HG03575 (cell line): Measurements from ENCODE around the gene STK24.

ENCODE experiments used
- ATAC-seq: cut with Tn5 transposase; IDR thresholded peaks from one replicate; pipeline ENCODE4 v1.9.1; 2021; ENCODE audit not compliant: unreplicated experiment, insufficient number of reproducible peaks, low FRiP score; ENCODE audit errors: extremely low read depth

Gene STK24

DNA sequence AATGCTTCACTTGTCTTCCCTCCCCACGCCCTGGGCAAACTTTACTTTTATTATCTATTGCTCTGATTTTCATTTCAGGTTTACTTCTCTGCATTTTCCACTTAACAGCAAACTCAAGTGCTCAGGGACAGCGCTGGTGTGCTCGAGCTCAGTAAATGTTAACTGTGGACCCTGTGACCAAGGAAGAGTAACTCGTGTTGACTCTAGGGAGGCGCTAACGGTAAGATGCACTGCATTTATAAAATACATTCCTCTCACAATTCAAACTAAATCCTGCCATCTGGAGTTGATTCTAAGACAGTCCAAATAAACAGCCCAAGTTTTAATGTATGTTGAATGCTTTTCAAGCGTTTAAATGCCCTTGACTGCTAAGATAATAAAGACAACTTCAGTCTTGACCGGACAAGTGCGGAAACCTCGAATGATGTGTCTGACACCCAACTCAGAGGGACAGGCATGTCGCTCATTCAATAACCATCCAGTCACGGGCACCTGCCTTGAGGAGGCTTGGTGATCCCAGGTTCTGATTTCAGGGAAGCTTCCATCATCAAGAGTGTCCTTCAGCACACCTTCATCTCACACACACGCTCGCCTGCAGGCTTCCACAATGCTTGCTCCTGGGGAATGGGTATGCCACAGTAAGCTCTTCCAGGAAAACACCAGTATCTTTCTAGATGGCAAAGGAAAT is 93.2 kb downstream of the STK24 start:
- no peak for ATAC-seq

DNA sequence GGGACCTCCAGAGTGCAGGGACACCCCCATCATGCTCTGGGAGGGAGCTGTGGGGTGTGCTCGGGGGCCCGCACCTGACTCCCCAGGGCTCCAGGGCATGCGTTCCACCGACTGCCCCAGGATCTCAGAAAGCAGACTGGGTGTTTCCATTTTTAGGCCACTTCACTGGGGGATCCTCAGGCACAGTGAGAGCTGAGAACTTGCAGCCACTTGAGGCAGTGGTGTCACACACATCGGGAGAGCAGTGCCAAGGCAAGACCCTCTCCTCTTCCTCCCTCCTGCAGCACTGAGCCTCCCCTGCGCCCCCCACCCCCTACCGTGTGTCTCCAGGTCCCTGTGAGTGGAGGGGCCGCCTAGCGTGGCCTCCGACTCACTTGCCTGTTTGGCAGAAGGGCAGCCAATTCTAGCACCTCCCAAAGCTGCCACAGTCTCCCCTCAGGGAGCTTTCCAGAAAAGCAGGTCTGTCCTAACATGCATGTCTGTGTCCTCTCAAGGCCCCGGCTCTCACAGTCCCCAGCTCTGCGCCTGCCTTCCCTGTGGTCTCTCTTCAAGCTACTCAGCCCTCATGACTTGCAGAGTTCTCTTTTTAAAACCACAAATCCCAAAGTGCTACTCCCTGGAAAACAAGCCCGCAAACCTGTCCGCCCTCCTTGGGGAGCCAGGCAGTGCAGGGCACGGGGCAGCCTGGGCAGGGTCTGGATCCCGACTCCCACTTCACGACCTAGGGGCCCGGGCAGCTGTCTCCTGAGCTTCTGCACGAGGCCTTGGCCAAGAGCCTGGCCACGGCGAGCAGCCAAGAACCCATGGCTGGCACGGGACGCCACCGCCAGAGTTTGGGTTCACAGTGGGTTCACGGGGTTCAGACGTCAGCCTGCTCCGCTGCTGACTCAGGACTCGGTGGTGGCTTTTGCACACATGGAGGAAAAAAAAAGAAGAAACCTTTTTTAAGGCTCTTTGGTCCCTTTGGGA is 94.1 kb downstream of the STK24 start:
- no peak for ATAC-seq

DNA sequence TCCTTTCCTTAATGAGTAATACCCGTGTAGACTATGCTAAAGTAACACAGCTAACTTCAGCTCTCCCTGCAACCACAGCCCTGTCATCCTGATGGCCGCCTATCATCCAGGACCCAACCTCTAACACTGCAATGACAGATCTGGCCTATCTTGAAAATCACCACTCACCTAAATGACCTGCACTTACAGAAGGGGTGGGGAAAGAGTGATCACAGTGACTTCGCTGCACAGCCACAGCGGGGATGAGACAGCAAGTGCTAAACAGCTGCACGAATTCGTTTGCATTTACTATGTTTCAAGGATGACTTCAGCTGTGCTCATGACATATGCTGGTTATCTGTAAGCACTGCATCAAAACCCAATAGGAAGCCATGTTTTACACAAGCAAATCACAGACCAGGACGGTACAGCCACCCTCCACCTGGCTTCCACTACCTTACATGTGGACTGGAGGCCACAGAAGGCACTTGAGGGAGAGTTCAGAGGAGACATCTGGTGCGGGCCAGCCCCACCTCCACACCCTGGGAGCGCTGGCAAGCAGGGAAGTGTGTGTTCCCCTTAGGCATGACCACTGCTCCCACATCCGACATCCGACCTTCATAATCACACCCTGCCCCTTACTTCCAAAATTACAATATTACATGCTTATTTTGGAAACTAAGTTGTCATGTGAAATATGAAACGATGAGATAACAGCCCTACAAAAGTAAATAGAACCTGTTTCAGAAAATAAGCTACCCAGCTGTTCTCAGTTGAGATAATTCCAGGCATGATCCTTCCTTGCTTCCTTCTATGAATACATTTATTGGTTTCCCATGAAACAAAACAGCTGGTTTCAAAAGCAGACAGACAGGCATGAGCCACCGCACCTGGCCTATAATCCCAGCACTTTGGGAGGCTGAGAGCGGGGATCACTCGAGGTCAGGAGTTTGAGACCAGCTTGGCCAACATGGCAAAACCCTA is 95.7 kb downstream of the STK24 start:
- ATAC-seq, result no peak

DNA sequence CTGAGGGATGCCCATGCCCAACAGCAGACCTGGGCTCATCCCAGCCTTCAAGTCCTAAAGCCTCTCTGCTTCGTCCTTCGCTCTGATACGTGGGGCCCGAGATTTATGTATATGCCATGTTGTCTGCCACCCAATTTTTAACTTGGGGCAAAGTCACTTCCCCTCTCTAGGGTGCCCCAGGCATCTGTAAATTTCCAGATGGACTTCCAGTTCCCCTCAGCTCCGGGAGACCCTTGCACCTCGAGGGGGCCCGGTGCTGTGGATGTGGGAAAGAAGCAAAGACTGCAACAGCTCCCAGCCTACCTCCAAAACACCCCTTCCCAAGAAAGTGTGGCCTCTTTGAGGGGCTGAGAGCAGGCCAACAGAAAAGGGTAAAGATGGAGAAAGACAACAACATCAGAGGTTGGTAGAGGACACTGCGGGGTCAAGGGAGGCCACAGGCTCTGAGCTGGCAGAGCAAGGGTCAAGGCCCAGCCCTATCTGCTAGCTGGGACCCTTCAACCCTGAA is 97.4 kb downstream of the STK24 start:
- ATAC-seq, result no peak

DNA sequence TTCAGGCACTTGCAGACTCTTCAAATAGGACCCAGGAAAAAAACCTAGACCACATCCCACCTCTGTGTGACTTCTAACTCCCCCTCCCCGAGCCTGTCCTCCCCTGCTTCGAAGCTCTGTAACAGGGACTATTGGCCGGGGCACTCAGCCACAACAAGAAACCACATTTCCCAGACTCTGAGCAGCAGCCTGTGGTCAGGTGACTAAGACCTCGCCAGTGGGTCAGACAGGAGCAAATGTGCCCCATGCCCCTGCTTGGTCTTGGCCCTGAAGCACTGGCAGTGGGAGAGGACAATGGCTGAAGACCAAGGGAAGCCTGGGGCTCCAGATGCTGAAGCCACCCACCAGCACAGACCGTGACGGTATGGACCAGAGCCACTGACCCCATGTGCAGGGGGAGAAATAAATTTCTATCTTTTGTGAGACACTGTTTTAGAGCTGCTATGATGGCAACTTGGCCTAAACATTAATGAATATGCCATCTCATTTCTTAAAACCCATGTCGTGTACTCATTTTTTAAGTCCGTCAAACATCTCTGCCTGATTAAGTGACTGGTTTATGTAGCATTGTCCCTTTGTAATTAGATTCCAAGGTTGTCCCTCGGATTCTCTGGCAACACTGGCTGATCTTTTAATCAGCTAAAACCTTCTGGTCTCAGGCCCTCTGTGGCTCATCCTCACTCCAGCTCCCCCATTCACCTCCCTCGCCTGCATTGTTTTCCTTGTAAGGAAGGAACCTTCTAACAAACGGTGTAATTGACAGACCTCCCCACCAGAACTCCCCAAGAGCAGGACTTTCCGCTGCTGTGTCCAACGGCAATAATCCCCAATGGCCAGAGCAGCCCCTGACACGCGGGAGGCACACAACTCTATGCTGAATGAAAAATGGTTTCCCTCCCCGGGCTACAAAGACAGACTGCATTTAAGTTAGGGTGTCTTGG is 98.4 kb downstream of the STK24 start:
- ATAC-seq, result peak; percentile 26

DNA sequence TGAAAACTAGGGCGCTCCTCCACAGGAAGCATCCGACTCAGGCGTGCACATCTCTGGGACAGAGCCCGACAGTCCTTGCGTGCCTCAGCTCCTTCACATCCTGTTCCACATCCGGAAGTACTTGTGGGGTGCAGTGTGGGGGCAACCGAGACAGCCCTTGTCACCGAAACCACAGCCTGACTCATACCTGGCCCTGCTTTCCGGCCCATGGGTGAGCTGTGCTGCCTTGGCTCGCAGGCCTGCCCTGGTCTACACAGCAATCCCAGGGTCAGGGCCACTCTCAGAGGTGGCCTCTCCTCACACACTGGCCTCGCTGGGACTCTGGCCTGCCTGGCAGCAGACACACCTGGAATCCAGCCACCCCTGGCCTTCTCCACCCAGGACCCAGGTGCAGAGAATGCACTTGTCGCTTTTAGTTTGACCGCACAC is 100.4 kb downstream of the STK24 start:
- peak; percentile 77 for ATAC-seq

DNA sequence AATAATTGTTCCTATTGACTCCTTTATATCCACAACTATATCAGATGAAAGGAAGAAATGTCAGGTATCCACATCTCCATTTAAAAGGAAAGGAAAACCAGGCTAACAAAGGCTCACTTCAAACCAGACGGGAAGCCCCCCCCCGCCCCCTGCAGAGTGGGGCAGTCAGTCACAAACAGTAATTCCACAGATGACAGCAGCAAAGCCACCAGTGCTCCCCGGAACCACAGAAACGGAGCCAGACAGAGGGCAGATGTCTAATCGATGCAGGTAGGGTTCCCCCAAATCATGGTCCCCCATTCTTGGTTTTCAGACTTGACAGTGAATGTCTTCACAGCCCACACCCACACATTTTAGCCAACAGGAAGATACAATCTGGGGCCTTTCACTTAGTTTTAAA is 100.8 kb downstream of the STK24 start:
- ATAC-seq, result peak; percentile 6

DNA sequence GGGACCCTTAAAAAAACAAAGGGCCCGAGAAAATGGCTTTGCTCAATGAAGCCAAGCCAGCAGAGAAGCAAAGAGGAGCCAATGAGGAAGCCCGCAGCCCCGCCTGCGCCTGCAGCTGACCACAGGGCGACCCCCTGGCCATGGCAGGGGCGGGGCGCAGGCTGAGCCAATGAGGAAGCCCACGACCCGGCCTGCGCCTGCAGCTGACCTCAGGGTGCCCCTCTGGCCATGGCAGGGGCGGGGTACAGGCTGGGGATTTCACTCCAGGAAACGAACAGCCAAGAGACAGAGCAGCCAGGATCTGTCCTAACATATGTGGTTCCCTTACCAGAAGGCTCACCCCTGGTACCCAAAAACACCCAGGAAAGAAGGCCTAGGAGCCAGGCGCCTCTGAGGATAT is 101.4 kb downstream of the STK24 start:
- no peak for ATAC-seq

DNA sequence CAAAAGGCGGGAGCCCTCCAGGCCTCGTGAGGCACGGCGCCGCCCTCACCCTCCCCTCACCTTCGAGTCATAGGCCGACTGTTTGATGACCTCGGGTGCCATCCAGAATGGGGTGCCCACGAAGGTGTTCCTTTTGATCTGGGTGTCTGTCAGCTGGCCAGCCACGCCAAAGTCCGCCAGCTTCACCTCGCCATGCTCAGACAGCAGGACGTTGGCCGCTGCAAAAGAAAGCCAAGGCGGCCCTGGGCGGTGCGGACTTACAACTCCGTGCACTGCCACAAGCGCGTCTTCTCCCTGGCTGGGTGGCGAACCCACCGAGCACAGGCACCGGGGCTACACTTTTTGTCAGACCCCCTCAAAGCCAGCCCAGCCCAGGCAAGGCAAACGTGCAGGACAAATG is 102.1 kb downstream of the STK24 start:
- ATAC-seq, result no peak

DNA sequence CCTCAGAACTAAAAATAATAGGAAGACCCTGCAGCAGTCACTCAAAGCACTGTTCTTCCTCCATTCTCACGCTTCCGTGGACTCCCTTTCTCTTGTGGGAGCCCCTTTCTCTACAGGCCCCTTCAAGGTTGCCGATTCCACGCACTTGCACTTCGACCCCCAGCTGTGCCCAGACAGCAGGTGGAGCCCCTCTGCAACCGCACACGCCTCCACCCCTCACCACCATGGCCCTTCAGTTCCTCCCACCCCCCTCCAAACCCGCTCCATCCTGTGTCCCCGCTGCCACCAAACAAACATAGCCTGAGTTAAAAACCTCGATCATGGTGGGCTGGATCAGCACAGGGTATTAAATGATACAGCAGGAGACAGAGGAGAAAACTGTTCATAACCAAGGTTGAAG is 102.6 kb downstream of the STK24 start:
- no peak for ATAC-seq

DNA sequence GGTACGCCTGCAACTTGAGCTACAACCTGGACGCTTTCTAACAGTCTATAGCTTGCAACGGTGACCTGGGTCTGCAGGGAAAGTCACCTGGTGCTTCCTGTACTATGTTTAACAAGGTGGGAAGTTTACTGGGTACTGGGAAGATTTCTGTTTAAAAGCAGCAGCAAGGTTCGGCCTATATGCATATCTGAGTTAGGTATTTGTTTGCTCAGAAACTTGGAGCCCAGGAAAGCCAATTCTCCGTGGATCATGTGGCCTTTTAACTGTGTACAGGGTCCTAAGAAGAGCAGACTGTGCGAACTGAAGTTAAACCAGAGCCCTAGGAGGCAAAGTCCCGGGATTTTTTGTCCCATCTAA is 103.1 kb downstream of the STK24 start:
- no peak for ATAC-seq

DNA sequence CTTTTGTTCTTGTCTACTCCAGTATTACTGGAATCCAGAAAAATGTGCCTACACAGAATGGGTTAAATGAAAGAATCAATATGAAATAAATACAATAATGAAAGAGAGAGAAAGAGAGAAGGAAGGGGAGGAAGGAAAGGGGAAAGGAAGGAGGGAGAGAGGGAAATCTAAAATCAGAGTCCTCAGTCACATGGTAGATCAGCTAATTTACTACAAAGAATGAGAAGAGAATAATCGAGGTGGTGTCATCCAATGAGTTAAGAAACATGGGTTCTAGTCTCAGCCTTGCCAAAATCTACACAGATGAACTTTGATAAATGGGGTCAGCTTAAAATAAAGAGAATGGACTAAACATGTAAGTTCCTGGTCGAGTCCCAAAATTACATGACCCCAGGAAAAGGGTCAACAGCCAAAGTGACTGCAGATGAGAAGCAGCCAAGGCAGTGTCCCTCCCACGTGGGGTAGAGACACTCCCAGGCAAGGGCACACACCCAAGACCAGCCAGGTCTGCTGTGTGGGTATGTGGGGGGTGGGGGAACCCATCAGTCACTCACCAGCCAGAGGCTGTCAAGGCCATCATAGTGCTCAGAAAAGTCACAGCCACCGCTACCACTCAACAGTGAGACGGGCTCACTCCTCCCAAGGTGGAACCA is 103.6 kb downstream of the STK24 start:
- no peak for ATAC-seq

DNA sequence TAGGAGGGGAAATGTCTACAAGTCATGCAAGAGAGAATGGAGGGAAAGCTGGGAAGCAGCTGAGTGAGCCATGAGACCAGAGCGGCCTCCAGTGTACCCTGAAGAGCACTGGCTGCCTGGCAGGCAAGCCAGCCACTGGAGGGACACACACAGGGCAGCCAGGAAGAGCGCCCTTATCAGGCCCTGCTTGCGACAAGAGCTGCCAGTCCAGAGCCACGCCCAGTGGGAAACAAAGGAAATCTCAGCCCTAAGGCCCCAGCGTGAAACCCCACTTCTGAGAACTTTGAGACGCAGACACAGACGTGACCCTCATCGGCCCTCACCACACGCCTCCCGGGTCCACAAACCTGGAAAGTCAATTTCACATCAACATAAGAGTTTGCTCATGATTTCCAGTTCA is 105.0 kb downstream of the STK24 start:
- no peak for ATAC-seq

DNA sequence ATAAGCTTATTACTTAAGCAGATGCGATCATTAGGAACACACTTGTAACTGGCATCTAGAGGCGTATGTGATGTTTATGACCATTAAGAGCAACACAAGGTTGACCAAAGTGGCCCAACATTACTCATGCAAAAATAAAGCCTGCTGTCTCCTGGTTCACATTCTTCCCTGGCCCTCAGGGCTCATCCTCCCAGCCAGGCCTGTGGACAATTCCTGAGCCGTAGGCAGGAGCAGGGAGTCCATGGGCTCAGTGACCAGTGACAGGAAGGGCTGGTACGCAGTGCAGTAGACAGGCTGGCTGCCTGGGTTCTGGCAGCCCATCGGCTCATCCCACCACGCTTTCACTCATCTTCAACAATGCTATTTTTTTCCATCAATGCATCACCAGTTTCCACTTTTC is 106.0 kb downstream of the STK24 start:
- ATAC-seq, result no peak

DNA sequence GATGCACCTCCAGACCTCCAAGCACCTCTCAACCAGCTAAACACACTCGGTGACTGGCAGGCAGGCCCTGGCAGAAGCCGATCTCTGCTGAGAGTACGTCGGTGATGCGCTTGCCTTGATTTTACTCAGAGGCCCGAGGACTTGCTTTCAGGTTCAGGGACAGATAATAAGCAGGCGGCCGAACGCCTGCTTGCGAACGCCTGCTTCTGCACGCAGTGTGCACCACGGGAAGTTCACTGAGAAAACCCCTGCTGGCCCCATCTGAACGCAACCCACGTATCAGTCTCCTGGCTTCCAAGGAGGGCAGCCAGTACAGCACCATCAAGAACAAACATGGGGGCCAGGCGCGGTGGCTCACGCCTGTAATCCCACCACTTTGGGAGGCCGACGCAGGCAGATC is 108.0 kb downstream of the STK24 start:
- no peak for ATAC-seq

DNA sequence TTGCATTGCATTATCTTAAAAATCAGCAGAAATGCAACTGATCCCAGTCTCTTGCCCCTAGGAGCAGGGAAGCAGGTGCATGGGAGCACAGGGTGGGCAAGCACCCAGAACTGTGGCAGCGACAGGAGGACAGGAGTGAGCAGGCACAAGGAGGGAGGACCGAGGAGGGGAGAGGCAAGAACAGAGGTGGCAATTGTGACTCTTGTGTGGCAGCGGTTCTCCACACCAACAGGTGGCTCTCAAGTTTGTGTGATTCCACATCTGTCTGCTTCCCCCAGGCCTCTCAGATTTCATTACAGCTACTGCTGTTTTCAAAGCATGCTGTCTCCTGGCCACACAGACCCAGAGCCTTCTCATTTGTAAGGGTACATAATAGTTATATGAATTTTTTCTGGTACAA is 108.5 kb downstream of the STK24 start:
- ATAC-seq, result no peak

DNA sequence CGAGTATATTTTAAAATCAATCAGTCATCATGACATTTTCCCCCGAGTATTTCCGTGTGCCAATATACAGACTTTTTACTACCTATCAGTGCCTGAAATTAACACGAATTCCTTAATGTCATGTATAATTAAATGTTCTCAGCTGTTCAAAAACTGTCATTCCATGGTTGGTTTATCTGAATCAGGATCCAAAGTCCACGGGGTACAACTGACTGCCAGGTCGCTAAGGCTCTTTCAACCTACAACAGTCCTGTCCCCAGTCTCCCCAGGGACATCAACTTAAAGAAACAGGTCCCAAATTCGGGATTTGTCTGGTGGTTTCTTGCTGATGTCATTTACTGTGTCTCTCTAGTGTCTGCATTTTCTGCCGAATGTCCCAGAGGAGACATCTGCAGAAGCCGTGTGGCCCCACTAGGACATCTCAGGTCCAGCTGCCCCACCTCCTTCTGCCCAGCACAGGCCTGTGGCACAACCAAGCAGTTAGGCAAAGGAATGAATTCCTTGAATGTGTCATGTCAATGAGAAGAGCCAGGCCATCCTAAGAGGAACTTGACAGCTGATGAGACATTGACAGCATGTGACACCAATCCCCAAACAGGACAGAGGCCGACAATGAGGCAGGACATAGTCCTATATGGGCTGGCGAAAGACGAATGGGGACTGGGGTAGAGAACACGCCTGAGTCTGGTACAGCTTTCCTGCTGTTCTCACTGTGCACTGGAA is 109.5 kb downstream of the STK24 start:
- no peak for ATAC-seq
